Amygdala (tissue), 56 donors: ENCODE measurements around the gene ATP10A.

Experiments used
- DNase-seq, 56 donors: peaks; one replicate each; lab custom pipeline; 2025; lab: John Stamatoyannopoulos, UW

ATP10A gene

GRCh38 chr15:25797936-25798901 is 64.9 kb downstream of the ATP10A start:
- no peak for DNase-seq

GRCh38 chr15:25797511-25797935 is 65.6 kb downstream of the ATP10A start:
- DNase-seq: no peak

DNA sequence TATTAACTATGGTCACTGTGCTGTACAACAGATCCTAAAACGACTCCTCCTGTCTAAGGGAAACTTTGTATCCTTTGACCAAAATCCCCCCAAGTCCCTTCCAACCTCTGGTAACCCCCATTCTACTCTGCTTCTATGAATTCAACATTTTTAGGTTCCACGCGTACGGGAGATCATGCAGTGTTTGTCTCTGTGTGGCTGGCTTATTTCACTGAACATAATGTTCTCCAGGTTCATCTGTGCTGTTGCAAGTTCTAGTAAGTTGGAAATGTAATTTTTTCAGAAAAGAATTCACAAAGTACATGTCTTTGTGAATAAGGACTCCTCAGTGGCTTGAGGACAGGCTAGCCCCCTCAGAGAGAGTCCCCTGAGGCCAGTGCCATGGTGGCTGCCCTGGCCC is 66.1 kb downstream of the ATP10A start:
- DNase-seq: no peak

GRCh38 chr15:25796395-25796794 is 66.7 kb downstream of the ATP10A start:
- no peak for DNase-seq

DNA sequence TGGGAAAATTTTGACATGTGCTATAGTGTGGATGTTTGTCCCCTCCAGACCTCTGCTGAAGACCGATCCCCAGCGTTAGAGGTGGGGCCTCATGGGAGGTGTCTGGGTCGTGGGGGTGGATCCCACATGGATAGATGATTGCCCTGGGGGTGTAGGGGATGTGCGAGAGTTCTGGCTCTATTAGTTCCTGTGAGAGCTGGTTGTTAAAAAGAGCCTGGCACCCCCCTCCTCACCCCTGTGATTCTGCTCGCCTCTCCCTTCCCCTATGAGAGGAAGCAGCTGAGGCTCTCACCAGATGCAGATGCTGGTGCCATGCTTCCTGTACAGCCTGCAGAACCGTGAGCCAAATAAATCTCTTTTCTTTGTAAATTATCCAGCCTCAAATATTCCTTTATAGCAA is 67.4 kb downstream of the ATP10A start:
- no peak for DNase-seq

DNA sequence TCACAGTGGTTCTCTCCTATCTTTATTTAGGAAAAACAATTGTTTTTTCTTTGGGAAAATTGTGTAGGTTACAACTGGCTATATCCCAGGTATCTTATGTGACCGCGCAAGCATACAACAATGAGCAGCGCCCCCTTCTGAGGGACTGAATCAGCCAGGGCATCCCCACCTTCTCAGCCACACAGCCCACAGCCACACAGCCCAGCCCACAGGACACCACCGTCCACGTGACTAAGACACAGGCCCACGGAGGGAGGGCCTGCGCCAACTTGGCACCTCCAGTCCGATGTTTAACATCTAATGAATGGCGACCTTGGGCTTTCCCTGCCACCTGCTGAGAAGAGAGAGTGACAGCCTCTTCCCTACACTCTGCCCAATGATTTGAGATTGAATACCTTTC is 68.1 kb downstream of the ATP10A start:
- no peak for DNase-seq

GRCh38 chr15:25793354-25794050 is 69.6 kb downstream of the ATP10A start:
- no peak for DNase-seq

- no peak for DNase-seq
Observed at GRCh38 chr15:25792128-25792527, 71.0 kb downstream of the ATP10A start.

DNA sequence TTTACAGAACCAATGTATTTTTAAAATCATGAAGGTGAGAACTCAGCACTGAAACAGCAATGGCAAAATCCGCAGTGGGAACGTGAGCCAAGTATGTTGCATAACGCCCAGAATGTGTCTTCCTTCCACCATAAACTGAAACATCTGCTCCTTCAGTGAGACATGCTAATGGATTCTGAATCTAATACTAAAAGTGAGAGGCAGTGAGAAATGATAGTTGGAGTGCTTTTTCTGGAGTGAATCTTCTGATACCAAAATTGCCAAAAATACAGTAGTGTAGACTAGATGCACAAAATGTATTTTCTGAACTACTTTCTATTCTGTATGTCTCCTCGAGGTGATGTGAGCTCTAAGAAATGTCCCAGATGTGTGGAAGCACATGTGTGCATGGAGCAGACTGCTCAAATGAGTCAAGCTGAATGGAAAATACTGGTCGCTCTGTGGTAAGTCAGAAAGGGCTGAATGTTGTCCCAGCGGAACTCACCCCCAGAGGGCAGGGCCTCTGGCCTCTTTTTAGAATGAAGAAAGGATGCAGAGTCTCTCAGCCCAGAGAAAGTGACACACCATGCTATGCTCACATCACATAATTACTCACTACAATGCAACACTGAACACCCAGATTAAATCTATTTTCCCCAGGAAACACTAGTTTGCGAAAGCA is 73.0 kb downstream of the ATP10A start:
- DNase-seq: peak in 3 of 56 donors; percentile 22 to 28 (median 26)

- peak in 2 of 56 donors; percentile 4 to 6 for DNase-seq
Observed at GRCh38 chr15:25789616-25789999, 73.5 kb downstream of the ATP10A start.

DNA sequence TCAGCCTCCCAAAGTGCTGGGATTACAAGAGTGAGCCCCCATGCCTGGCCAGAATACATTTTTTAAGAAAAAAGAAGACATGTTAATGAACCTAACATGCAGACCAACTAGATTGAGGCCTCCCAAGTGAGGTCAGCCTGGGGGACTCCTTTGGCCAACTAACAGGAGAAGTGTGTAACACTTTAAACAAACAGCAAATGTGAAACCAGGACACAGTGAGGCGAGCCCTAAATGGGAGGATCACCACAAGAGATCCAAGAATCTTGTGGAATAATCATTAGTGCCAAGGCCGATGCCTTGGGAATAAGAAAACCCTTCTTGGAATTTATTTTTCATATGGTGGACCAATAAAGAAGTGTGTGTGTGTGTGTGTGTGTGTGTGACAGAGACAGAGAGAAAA is 73.9 kb downstream of the ATP10A start:
- no peak for DNase-seq

GRCh38 chr15:25787855-25788520 is 75.1 kb downstream of the ATP10A start:
- DNase-seq: no peak

GRCh38 chr15:25787381-25787780 is 75.7 kb downstream of the ATP10A start:
- DNase-seq: no peak

GRCh38 chr15:25786040-25786439 is 77.1 kb downstream of the ATP10A start:
- DNase-seq: no peak

DNA sequence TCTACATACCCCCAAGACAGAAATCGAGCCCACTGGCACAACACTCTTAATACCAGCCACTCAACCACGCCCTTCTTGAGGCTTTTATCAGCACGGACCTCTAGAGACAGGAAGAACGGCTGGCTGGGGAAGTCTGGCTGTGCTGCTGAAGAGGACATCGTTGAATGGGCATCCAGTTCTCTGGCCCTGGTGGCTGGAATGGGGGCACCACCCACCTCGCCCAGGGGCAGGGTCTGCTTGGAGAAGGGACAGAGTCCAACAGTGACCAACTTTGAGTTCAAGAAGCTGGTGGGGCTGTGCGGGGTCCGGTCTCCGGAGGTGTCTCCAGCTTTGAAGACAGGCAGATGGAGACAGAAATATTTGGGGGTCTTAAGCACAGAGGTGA is 77.5 kb downstream of the ATP10A start:
- no peak for DNase-seq

DNA sequence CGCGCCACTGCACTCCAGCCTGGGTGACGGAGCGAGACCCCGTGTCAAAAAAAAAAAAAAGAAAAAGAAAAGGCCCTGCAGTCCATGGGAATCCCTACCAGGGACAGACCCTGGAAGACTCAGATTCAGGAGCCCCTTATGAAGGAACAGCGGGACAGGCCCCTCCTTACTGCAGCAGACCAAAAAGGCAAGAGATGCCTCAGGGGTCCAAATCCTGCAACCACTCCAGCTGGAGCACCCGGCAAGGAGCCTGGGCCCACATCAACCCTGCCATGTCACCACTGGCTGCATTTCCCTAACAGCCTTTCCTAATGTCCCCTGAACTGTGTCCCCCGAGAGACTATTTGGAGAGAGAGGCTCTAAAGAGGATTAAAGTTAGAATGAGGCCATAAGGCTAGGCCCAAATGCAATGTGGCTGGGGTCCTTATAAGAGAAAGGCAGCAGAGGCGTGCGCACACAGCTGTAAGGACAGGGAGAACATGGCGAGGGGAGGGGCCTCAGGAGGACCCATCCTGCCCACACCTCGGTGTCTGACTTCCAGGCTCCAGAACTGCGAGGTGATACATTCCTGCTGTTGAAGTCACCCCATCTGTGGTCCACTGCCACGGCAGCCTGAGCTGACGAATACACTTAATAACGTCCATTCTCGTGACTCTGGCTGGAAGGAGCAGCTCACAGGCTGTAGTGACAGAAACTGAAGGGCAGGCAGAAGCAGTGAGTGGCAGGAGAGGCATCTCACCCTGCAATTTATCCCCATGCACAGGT is 78.1 kb downstream of the ATP10A start:
- no peak for DNase-seq

DNA sequence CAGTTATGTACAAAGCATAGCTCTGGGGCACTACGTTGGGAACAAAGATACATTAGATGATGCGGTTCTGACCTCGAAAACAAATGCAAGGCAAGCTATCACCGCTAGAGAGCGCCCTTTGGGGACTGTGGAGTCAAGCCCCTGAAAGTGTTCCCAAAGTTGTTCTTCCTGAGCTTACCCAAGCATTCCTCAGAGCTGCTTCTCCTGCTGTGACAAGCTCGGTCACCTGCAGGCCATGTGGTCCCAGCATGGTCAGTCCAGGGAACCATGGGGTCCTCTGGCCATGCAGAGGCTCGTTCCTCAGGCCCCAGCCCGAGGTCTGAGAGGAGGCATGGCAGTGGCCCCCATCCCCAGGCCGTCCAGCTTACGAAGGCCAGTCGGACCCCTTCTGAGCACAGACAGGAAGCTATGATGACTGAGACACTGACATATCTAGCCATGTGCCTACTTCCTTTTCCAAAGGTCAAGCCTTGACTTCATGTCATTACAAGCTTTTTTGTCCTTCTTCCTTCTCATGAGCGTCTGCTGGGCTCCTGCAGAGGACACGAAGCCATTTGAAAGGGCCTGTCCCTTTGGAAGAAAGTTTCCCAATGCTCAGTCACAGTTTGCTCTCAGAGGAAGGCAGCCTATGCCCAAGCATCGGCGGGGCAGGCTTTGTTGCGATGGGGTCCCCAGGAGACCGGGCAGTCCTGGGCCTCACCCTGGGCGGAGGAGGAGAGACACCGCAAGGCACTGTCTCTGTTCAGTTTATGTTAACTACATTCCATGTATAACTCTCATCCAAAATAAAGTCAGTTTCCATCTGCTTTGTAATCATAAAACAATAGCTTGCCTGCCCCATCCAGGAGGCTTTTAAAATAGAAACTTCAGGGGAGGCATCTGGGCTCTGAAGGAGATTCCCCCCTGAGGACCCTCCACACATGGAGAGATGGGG is 79.3 kb downstream of the ATP10A start:
- no peak for DNase-seq

DNA sequence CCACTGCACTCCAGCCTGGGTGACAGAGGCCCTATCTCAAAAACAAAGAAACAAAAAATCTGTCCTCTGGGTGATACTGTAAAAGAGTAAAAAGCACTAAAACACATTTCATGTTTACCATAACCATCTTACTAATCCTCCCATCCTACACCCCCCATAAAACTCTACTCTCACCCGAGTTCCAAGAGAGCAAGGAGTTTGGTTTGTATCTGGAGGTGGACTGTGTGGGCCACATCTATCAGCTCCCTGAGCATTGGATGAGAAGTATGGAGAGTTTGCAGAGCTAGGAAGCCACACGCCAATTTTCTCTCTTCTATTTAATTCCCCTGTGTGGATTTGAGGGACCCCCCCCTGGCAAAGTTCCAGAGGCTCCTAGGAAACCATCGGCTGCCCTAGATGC is 80.0 kb downstream of the ATP10A start:
- DNase-seq: no peak
